ENCODE measurements around the gene RAB20. TPM values are rescaled to one million over a fixed set of nuclear protein-coding genes. Genes with fewer than 3 reads are reported as not detected.

RAB20 gene
- total RNA-seq, 1 donor from 2014 or later, result 0.77 TPM

- Mint-ChIP-seq H3K36me3 (ENCODE audit: low read depth) (no peaks in the 10 kb centered on the region), H3K27ac (ENCODE audit: unreplicated experiment) (no peak overlapping the region), H3K9me3 (no peaks in the 10 kb centered on the region), H3K4me1 (peaks cover 3% of the 10 kb centered on the region), H3K27me3 (ENCODE audit: low read depth) (peaks cover 27% of the 10 kb centered on the region), H3K4me3 (no peak overlapping the region)
- no peak for TF ChIP-seq CTCF (conservative IDR thresholded peaks at IDR 0.05)
- DNase-seq (ENCODE audit: low read depth, low spot score), result no peak
Observed at GRCh38 chr13:110522721-110523120, 38.8 kb downstream of the RAB20 start.

GRCh38 chr13:110521946-110522345 lies 39.6 kb downstream of the RAB20 start:
- no peak for DNase-seq (ENCODE audit: low read depth, low spot score)
- H3K27ac Mint-ChIP-seq (ENCODE audit: unreplicated experiment), result no peak overlapping the region
- no peaks in the 10 kb centered on the region for H3K36me3 Mint-ChIP-seq (ENCODE audit: low read depth)
- H3K4me3 Mint-ChIP-seq, result no peak overlapping the region
- H3K4me1 Mint-ChIP-seq, result no peaks in the 10 kb centered on the region
- peaks cover 25% of the 10 kb centered on the region for H3K27me3 Mint-ChIP-seq (ENCODE audit: low read depth)
- H3K9me3 Mint-ChIP-seq, result no peaks in the 10 kb centered on the region
- TF ChIP-seq CTCF (conservative IDR thresholded peaks at IDR 0.05), result no peak

GRCh38 chr13:110521296-110521680 lies 40.2 kb downstream of the RAB20 start:
- Mint-ChIP-seq H3K4me1 (no peaks in the 10 kb centered on the region), H3K27ac (ENCODE audit: unreplicated experiment) (no peak overlapping the region), H3K36me3 (ENCODE audit: low read depth) (no peaks in the 10 kb centered on the region), H3K9me3 (no peaks in the 10 kb centered on the region), H3K27me3 (ENCODE audit: low read depth) (peaks cover 19% of the 10 kb centered on the region), H3K4me3 (no peak overlapping the region)
- DNase-seq (ENCODE audit: low read depth, low spot score), result no peak
- no peak for TF ChIP-seq CTCF (conservative IDR thresholded peaks at IDR 0.05)

GRCh38 chr13:110520431-110521295 lies 40.9 kb downstream of the RAB20 start:
- H3K9me3 Mint-ChIP-seq, result no peaks in the 10 kb centered on the region
- no peak overlapping the region for H3K27ac Mint-ChIP-seq (ENCODE audit: unreplicated experiment)

GRCh38 chr13:110519506-110519905 lies 42.0 kb downstream of the RAB20 start:
- peaks cover 5% of the 10 kb centered on the region for H3K36me3 Mint-ChIP-seq (ENCODE audit: low read depth)
- no peaks in the 10 kb centered on the region for H3K9me3 Mint-ChIP-seq
- no peaks in the 10 kb centered on the region for H3K4me1 Mint-ChIP-seq
- TF ChIP-seq CTCF (conservative IDR thresholded peaks at IDR 0.05), result no peak
- peaks cover 6% of the 10 kb centered on the region for H3K27me3 Mint-ChIP-seq (ENCODE audit: low read depth)
- no peak for DNase-seq (ENCODE audit: low read depth, low spot score)
- no peak overlapping the region for H3K4me3 Mint-ChIP-seq
- H3K27ac Mint-ChIP-seq (ENCODE audit: unreplicated experiment), result no peak overlapping the region

More at GRCh38 chr13:110520431-110521295, 40.9 kb downstream of the RAB20 start:
- H3K4me1 Mint-ChIP-seq, result no peaks in the 10 kb centered on the region
- no peaks in the 10 kb centered on the region for H3K36me3 Mint-ChIP-seq (ENCODE audit: low read depth)
- TF ChIP-seq CTCF (conservative IDR thresholded peaks at IDR 0.05), result no peak
- peaks cover 14% of the 10 kb centered on the region for H3K27me3 Mint-ChIP-seq (ENCODE audit: low read depth)
- no peak overlapping the region for H3K4me3 Mint-ChIP-seq
- no peak for DNase-seq (ENCODE audit: low read depth, low spot score)
